H1 (cell line): ENCODE measurements around the gene MMEL1. TPM values are rescaled to one million over a fixed set of nuclear protein-coding genes. Genes with fewer than 3 reads are reported as not detected.

Experiments
- CTCF ChIA-PET: fragments of 300-600 bp; sonication (Branson Sonifier 250); formaldehyde crosslinking; loops from one replicate; lab custom pipeline; 2021; ENCODE audit not compliant: partially characterized antibody; lab: Charles Lee
- POLR2A ChIA-PET: fragments of 300-600 bp; sonication (Branson Sonifier 250); formaldehyde crosslinking; loops from one replicate; lab custom pipeline; 2021; ENCODE audit warnings: inconsistent platforms; ENCODE audit not compliant: partially characterized antibody; lab: Charles Lee
- DNase-seq, 2 experiments: peaks; one replicate each; pipeline versions ENCODE4 v3.0.0 to v3.0.0-alpha.2; 2010 to 2022; ENCODE audit warnings: low spot score in 2 of 2, low read depth in 1 of 2, mixed read lengths in 1 of 2
- FAIRE-seq: peaks from 2 replicates; lab custom pipeline; 2011; peaks lifted over from hg19 to GRCh38; lab: Jason Lieb, UNC
- H2AFZ ChIP-seq: 2 replicates; pipeline ENCODE4 v1.8.1; 2012; ENCODE audit warnings: low read length, inconsistent platforms
- H2AK5ac ChIP-seq: 2 replicates; pipeline ENCODE4 v1.6.1; 2013; ENCODE audit warnings: low read depth, low read length
- H2BK120ac ChIP-seq: replicated peaks from 2 replicates; pipeline ENCODE3; 2013; ENCODE audit warnings: low read depth, low read length, inconsistent platforms
- H2BK12ac ChIP-seq: 2 replicates; pipeline ENCODE4 v1.6.1; 2013; ENCODE audit warnings: low read depth, low read length
- H2BK15ac ChIP-seq: 2 replicates; pipeline ENCODE4 v1.6.1; 2013; ENCODE audit warnings: low read length
- H2BK20ac ChIP-seq: 2 replicates; pipeline ENCODE4 v1.6.1; 2013; ENCODE audit warnings: low read length
- H2BK5ac ChIP-seq: 2 replicates; pipeline ENCODE4 v1.6.1; 2013; ENCODE audit warnings: low read depth, low read length
- H3K14ac ChIP-seq: 2 replicates; pipeline ENCODE4 v1.6.1; 2013; ENCODE audit warnings: inconsistent platforms; ENCODE audit not compliant: insufficient read length
- H3K18ac ChIP-seq: 2 replicates; pipeline ENCODE4 v1.6.1; 2013; ENCODE audit warnings: low read length; ENCODE audit errors: extremely low read depth
- H3K23ac ChIP-seq: 2 replicates; pipeline ENCODE4 v1.6.1; 2013; ENCODE audit warnings: inconsistent platforms; ENCODE audit not compliant: insufficient read length
- H3K23me2 ChIP-seq: 2 replicates; pipeline ENCODE4 v1.6.1; 2013; ENCODE audit warnings: low read depth, low read length
- H3K27ac ChIP-seq: 2 replicates; pipeline ENCODE4 v1.6.1; 2011; ENCODE audit warnings: low read depth, low read length, inconsistent platforms
- H3K27me3 ChIP-seq, 4 experiments: replicated peaks in 1 of 4; 1 replicate in 1 of 4; 2 replicates in 3 of 4; pipeline versions ENCODE4 v1.6.1 to v1.8.1; 2011 to 2013; ENCODE audit warnings: low read length in 3 of 4, mild to moderate bottlenecking in 3 of 4, inconsistent platforms in 2 of 4, mixed read lengths in 2 of 4, moderate library complexity in 1 of 4; ENCODE audit not compliant: control insufficient read depth in 3 of 4, insufficient read depth in 3 of 4; ENCODE audit errors: extremely low read depth in 1 of 4
- H3K36me3 ChIP-seq, 4 experiments: 2 replicates each; pipeline versions ENCODE4 v1.6.1 to v1.8.1; 2011 to 2013; ENCODE audit warnings: mild to moderate bottlenecking in 4 of 4, low read length in 3 of 4, moderate library complexity in 2 of 4, control low read depth in 1 of 4, inconsistent platforms in 1 of 4; ENCODE audit not compliant: insufficient read depth in 4 of 4, control insufficient read depth in 2 of 4
- H3K4ac ChIP-seq: replicated peaks from 2 replicates; pipeline ENCODE3; 2013; ENCODE audit warnings: low read length, low read depth, mixed read lengths, inconsistent platforms; ENCODE audit not compliant: insufficient read length
- H3K4me1 ChIP-seq, 4 experiments: replicated peaks in 1 of 4; 1 replicate in 1 of 4; 2 replicates in 3 of 4; pipeline versions ENCODE4 v1.6.1 to v1.8.1; 2011 to 2013; ENCODE audit warnings: low read length in 3 of 4, inconsistent platforms in 2 of 4, mixed read lengths in 1 of 4; ENCODE audit not compliant: insufficient read depth in 4 of 4, control insufficient read depth in 3 of 4
- H3K4me2 ChIP-seq, 2 experiments: 2 replicates each; pipeline versions ENCODE4 v1.6.1 to v1.8.1; 2011 to 2013; ENCODE audit warnings: low read depth in 2 of 2, low read length in 2 of 2, control low read depth in 1 of 2, inconsistent platforms in 1 of 2, mild to moderate bottlenecking in 1 of 2; ENCODE audit not compliant: insufficient read depth in 1 of 2
- H3K4me3 ChIP-seq, 4 experiments: fragments of 200-600, 300-600 bp in 1 of 4; sonication (generic), shearing (Covaris generic), sonication (Bioruptor Twin) in 1 of 4; 2 replicates each; pipeline versions ENCODE4 v1.5.1 to v1.8.1; 2011 to 2016; ENCODE audit warnings: low read length in 4 of 4, low read depth in 3 of 4, control low read depth in 2 of 4, inconsistent platforms in 2 of 4, mild to moderate bottlenecking in 2 of 4, mixed read lengths in 1 of 4, moderate library complexity in 1 of 4; ENCODE audit not compliant: insufficient read depth in 2 of 4; ENCODE audit errors: extremely low read depth in 1 of 4
- H3K56ac ChIP-seq: replicated peaks from 2 replicates; pipeline ENCODE3; 2013; ENCODE audit warnings: low read depth, mild to moderate bottlenecking, mixed read lengths, low read length, inconsistent platforms; ENCODE audit not compliant: insufficient read length
- H3K79me1 ChIP-seq: 2 replicates; pipeline ENCODE4 v1.6.1; 2013; ENCODE audit warnings: low read depth, low read length, control low read depth
- H3K79me2 ChIP-seq, 2 experiments: 2 replicates each; pipeline versions ENCODE4 v1.6.1 to v1.8.1; 2012 to 2013; ENCODE audit warnings: low read length in 2 of 2, mild to moderate bottlenecking in 2 of 2, inconsistent platforms in 1 of 2; ENCODE audit not compliant: insufficient read depth in 2 of 2, control insufficient read depth in 1 of 2
- H3K9ac ChIP-seq, 4 experiments: replicated peaks in 1 of 4; 1 replicate in 1 of 4; 2 replicates in 3 of 4; pipeline versions ENCODE4 v1.6.1 to v1.8.1; 2011 to 2013; ENCODE audit warnings: low read depth in 3 of 4, low read length in 3 of 4, control low read depth in 2 of 4, mild to moderate bottlenecking in 2 of 4, moderate library complexity in 2 of 4, inconsistent platforms in 1 of 4; ENCODE audit errors: extremely low read depth in 1 of 4
- H3K9me3 ChIP-seq, 2 experiments: 2 replicates each; pipeline versions ENCODE4 v1.6.1 to v1.8.1; 2012 to 2013; ENCODE audit warnings: mild to moderate bottlenecking in 2 of 2, moderate library complexity in 2 of 2, control low read depth in 1 of 2, inconsistent platforms in 1 of 2, low read depth in 1 of 2, low read length in 1 of 2, mixed read lengths in 1 of 2; ENCODE audit not compliant: insufficient read depth in 2 of 2
- H4K20me1 ChIP-seq, 2 experiments: replicated peaks in 1 of 2; 2 replicates each; pipeline versions ENCODE3 to v1.8.1; 2011 to 2013; ENCODE audit warnings: inconsistent platforms in 2 of 2, low read length in 2 of 2, mild to moderate bottlenecking in 1 of 2; ENCODE audit not compliant: insufficient read depth in 2 of 2, control insufficient read depth in 1 of 2
- H4K5ac ChIP-seq: 2 replicates; pipeline ENCODE4 v1.6.1; 2013; ENCODE audit warnings: low read length, low read depth, mixed read lengths, inconsistent platforms; ENCODE audit not compliant: insufficient read length
- H4K8ac ChIP-seq: 2 replicates; pipeline ENCODE4 v1.8.0; 2013; ENCODE audit warnings: mild to moderate bottlenecking, moderate library complexity, low read length, inconsistent platforms; ENCODE audit not compliant: insufficient read depth; ENCODE audit errors: extremely low read depth
- H4K91ac ChIP-seq: replicated peaks from 2 replicates; pipeline ENCODE3; 2013; ENCODE audit warnings: low read length, mixed read lengths, inconsistent platforms; ENCODE audit not compliant: insufficient read length
- GTF2F1 ChIP-seq: IDR thresholded peaks from 2 replicates; pipeline ENCODE4 v1.6.1; 2012; ENCODE audit warnings: low read depth, low read length, improper control_type of control experiment, borderline replicate concordance
- HDAC2 ChIP-seq, 2 experiments: fragments of 300-600 bp in 1 of 2; sonication (generic) in 1 of 2; IDR thresholded peaks; 2 replicates each; pipeline ENCODE4 v1.6.1; 2011 to 2012; ENCODE audit warnings: low read depth in 2 of 2, low read length in 2 of 2, mild to moderate bottlenecking in 2 of 2, moderate library complexity in 2 of 2, borderline replicate concordance in 1 of 2, inconsistent platforms in 1 of 2
- POU5F1 ChIP-seq: IDR thresholded peaks from 2 replicates; pipeline ENCODE4 v1.6.1; 2011; ENCODE audit warnings: low read depth, mild to moderate bottlenecking, low read length, moderate library complexity
- SAP30 ChIP-seq: fragments of 300-600 bp; sonication (generic); IDR thresholded peaks from 2 replicates; pipeline ENCODE4 v1.7.1; 2012; ENCODE audit warnings: low read length, moderate library complexity, mild to moderate bottlenecking, inconsistent platforms; ENCODE audit not compliant: insufficient read depth, insufficient replicate concordance
- WGBS, 2 experiments: shearing (Covaris generic) in 1 of 2; methylation state at CpG; one replicate each; pipeline versions ENCODE4 v1.1.6 to v1.1.7; 2013 to 2015; ENCODE audit warnings: low lambda C conversion rate in 2 of 2, mixed read lengths in 2 of 2, inconsistent platforms in 1 of 2, low coverage in 1 of 2, missing lambda C conversion rate in 1 of 2; ENCODE audit not compliant: insufficient replicate concordance in 2 of 2, insufficient coverage in 1 of 2, insufficient read length in 1 of 2; ENCODE audit errors: extremely low coverage in 1 of 2, missing lambda C conversion rate in 1 of 2; 5-methylcytosine and 5-hydroxymethylcytosine counted together
- polyA plus RNA-seq, 7 experiments: library from polyadenylated mRNA; depleted of rRNA in 3 of 7; stranded (reverse) in 5 of 7; unstranded in 2 of 7; fragments of >200 nt in 5 of 7; fragments of 200-250 nt in 2 of 7; gene quantifications; 1 replicate in 5 of 7; 2 replicates in 1 of 7; 4 replicates in 1 of 7; pipeline versions ENCODE4 v1.2.1 to v1.2.3, GENCODE V29; 2011 to 2013; ENCODE audit warnings: missing spikeins in 2 of 7, mixed read lengths in 2 of 7
- total RNA-seq: library from RNA; stranded (reverse); fragmentation: NEBNext Ultra II Directional; extraction: Animal tissue kit (Norgen Biotek cat#: 25700); gene quantifications from 2 replicates; pipeline ENCODE4 v1.2.1, GENCODE V29; 2021
- TF ChIP-seq, protein P1 (sequence below): IDR thresholded peaks from 2 replicates; pipeline ENCODE4 v1.6.1; 2012; ENCODE audit warnings: inconsistent platforms
- TF ChIP-seq, protein P2 (sequence below): IDR thresholded peaks from 2 replicates; pipeline ENCODE4 v1.6.1; 2012; ENCODE audit warnings: inconsistent platforms
- TF ChIP-seq, protein P3 (sequence below), 3 experiments: IDR thresholded peaks; 1 replicate in 2 of 3; 2 replicates in 1 of 3; pipeline versions ENCODE4 v1.5.1 to v1.6.1; 2011; ENCODE audit warnings: low read length in 3 of 3, mild to moderate bottlenecking in 3 of 3, inconsistent platforms in 2 of 3, low read depth in 1 of 3, moderate library complexity in 1 of 3; ENCODE audit not compliant: insufficient read depth in 1 of 3; ENCODE audit errors: control extremely low read depth in 1 of 3

MMEL1 gene
- total and polyA plus RNA-seq, 2 of the 8 experiments (the other 6 are each of a cell fraction or from before 2014, with no cell fraction given) = 0.91 to 1.7 TPM

DNA sequence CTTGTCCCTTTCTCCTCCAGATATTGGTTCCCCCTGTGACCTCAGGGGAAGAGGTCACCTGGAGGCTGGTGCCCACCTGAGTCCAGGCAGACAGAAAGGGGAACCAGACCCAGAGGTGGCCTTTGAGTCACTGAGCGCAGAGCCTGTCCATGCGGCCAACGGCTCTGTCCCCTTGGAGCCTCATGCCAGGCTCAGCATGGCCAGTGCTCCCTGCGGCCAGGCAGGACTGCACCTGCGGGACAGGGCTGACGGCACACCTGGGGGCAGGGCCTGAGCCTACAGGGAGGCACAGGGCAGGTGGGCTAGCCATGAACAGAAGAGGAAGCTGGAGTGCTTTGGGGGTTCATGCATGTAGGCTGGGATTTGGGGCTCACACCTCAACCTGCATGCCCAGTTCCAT is 74.0 kb downstream of the MMEL1 start:
- DNase-seq (no peak), FAIRE-seq (no peak)
- Histone ChIP-seq H2BK20ac (no peak overlapping the region), H2BK12ac (no peak overlapping the region), H3K79me1 (no peaks in the 10 kb centered on the region), H3K4me3 (no peak overlapping the region), H3K9me3 (no peaks in the 10 kb centered on the region; a peak in 1 of 4 replicates), H3K56ac (no peak overlapping the region), H2AK5ac (no peak overlapping the region), H4K20me1 (no peaks in the 10 kb centered on the region), H3K23ac (no peak overlapping the region), H3K36me3 (no peaks in the 10 kb centered on the region), H2BK5ac (no peak overlapping the region), H3K4ac (no peak overlapping the region), H3K23me2 (no peaks in the 10 kb centered on the region), H3K4me2 (no peak overlapping the region), H3K4me1 (peaks cover 0 to 6% (median 0%) of the 10 kb centered on the region in 4 experiments; a peak in 2 of 7 replicates), H4K91ac (peak overlapping the region; percentile 40), H3K27ac (no peak overlapping the region), H2BK15ac (no peak overlapping the region), H4K5ac (no peak overlapping the region), H3K79me2 (no peaks in the 10 kb centered on the region), H2BK120ac (no peak overlapping the region), H3K9ac (no peak overlapping the region), H3K27me3 (no peaks in the 10 kb centered on the region), H4K8ac (peak overlapping the region; percentile 22; the same call in 1 of the 2 replicates), H2AFZ (no peak overlapping the region), H3K18ac (no peak overlapping the region), H3K14ac (no peak overlapping the region)
- ChIA-PET POLR2A (no interaction called here), CTCF (interaction anchor here (0.6 to 0.8 kb wide), 2 partner anchors 10 to 23 kb away, joined by 3 to 4 read pairs; no protein-coding TSS in a partner anchor)
- TF ChIP-seq, protein P1, sequence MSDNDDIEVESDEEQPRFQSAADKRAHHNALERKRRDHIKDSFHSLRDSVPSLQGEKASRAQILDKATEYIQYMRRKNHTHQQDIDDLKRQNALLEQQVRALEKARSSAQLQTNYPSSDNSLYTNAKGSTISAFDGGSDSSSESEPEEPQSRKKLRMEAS = no peak
- TF ChIP-seq GTF2F1 (no peak), SAP30 (no peak), HDAC2 (IDR thresholded peaks at IDR 0.05; ENCODE audit: borderline replicate concordance in 1 of 2, low read depth in 2 of 2, low read length in 2 of 2) (no peak), POU5F1 (no peak)
- TF ChIP-seq, protein P2, sequence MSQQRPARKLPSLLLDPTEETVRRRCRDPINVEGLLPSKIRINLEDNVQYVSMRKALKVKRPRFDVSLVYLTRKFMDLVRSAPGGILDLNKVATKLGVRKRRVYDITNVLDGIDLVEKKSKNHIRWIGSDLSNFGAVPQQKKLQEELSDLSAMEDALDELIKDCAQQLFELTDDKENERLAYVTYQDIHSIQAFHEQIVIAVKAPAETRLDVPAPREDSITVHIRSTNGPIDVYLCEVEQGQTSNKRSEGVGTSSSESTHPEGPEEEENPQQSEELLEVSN = no peak
- TF ChIP-seq, protein P3, sequence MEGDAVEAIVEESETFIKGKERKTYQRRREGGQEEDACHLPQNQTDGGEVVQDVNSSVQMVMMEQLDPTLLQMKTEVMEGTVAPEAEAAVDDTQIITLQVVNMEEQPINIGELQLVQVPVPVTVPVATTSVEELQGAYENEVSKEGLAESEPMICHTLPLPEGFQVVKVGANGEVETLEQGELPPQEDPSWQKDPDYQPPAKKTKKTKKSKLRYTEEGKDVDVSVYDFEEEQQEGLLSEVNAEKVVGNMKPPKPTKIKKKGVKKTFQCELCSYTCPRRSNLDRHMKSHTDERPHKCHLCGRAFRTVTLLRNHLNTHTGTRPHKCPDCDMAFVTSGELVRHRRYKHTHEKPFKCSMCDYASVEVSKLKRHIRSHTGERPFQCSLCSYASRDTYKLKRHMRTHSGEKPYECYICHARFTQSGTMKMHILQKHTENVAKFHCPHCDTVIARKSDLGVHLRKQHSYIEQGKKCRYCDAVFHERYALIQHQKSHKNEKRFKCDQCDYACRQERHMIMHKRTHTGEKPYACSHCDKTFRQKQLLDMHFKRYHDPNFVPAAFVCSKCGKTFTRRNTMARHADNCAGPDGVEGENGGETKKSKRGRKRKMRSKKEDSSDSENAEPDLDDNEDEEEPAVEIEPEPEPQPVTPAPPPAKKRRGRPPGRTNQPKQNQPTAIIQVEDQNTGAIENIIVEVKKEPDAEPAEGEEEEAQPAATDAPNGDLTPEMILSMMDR (IDR thresholded peaks at IDR 0.05; ENCODE audit: control extremely low read depth in 1 of 3, insufficient read depth in 1 of 3, low read depth in 1 of 3, low read length in 3 of 3) = no peak
- whole genome bisulfite sequencing, 2 experiments = 94% methylated on average over 4 of the region's 6 CpGs; no CpG with 5 or more reads in 1 of the 2 experiments
